ENCODE results near the gene POLR1A.

The POLR1A gene

GRCh38 chr2:86049529-86049928 is 56.2 kb downstream of the POLR1A start:
- H3K4me3 ChIP-seq (ENCODE audit: low read depth, low read length) = no peak overlapping the region
- DNase-seq (ENCODE audit: low read depth) = no peak
- no peak for TF ChIP-seq CTCF (IDR thresholded peaks at IDR 0.05; ENCODE audit: low read depth, low read length, missing control alignments)
- in situ Hi-C loops (cut with HindIII; ENCODE audit: low sequenced_read_pairs) = no loop called here

GRCh38 chr2:86048888-86049287 is 56.8 kb downstream of the POLR1A start:
- TF ChIP-seq CTCF (IDR thresholded peaks at IDR 0.05; ENCODE audit: low read depth, low read length, missing control alignments) = no peak
- in situ Hi-C loops (cut with HindIII; ENCODE audit: low sequenced_read_pairs) = no loop called here
- no peak for DNase-seq (ENCODE audit: low read depth)
- no peak overlapping the region for H3K4me3 ChIP-seq (ENCODE audit: low read depth, low read length)

GRCh38 chr2:86048383-86048701 is 57.3 kb downstream of the POLR1A start:
- DNase-seq (ENCODE audit: low read depth) = no peak
- in situ Hi-C loops (cut with HindIII; ENCODE audit: low sequenced_read_pairs) = no loop called here
- H3K4me3 ChIP-seq (ENCODE audit: low read depth, low read length) = no peak overlapping the region
- TF ChIP-seq CTCF (IDR thresholded peaks at IDR 0.05; ENCODE audit: low read depth, low read length, missing control alignments) = no peak

GRCh38 chr2:86047575-86048382 is 57.9 kb downstream of the POLR1A start:
- no peak for DNase-seq (ENCODE audit: low read depth)
- H3K4me3 ChIP-seq (ENCODE audit: low read depth, low read length) = no peak overlapping the region
- no peak for TF ChIP-seq CTCF (IDR thresholded peaks at IDR 0.05; ENCODE audit: low read depth, low read length, missing control alignments)
- in situ Hi-C loops (cut with HindIII; ENCODE audit: low sequenced_read_pairs) = no loop called here

- in situ Hi-C loops (cut with HindIII; ENCODE audit: low sequenced_read_pairs) = no loop called here
- H3K4me3 ChIP-seq (ENCODE audit: low read depth, low read length) = no peak overlapping the region
- DNase-seq (ENCODE audit: low read depth) = no peak
- TF ChIP-seq CTCF (IDR thresholded peaks at IDR 0.05; ENCODE audit: low read depth, low read length, missing control alignments) = no peak
These were observed 60.1 kb downstream of the POLR1A start for GRCh38 chr2:86045541-86045940.

GRCh38 chr2:86044614-86045013 is 61.1 kb downstream of the POLR1A start:
- DNase-seq (ENCODE audit: low read depth) = no peak
- no peak overlapping the region for H3K4me3 ChIP-seq (ENCODE audit: low read depth, low read length)
- no peak for TF ChIP-seq CTCF (IDR thresholded peaks at IDR 0.05; ENCODE audit: low read depth, low read length, missing control alignments)
- in situ Hi-C loops (cut with HindIII; ENCODE audit: low sequenced_read_pairs) = no loop called here
